Measurements from ENCODE around the gene VDAC2.
A peak's percentile ranks its signal among the peaks of the same experiment; 100 is the strongest.

VDAC2 gene

GRCh38 chr10:75231672-75232581 lies 21.3 kb downstream of the VDAC2 start:
- no peak for DNase-seq (ENCODE audit: low read depth)

- no peak for DNase-seq (ENCODE audit: low read depth)
Observed at GRCh38 chr10:75233444-75234016, 22.9 kb downstream of the VDAC2 start.

GRCh38 chr10:75234017-75234682 lies 23.6 kb downstream of the VDAC2 start:
- DNase-seq (ENCODE audit: low read depth): peak; percentile 97

GRCh38 chr10:75234683-75235374 lies 24.2 kb downstream of the VDAC2 start:
- peak; percentile 13 for DNase-seq (ENCODE audit: low read depth)

DNA sequence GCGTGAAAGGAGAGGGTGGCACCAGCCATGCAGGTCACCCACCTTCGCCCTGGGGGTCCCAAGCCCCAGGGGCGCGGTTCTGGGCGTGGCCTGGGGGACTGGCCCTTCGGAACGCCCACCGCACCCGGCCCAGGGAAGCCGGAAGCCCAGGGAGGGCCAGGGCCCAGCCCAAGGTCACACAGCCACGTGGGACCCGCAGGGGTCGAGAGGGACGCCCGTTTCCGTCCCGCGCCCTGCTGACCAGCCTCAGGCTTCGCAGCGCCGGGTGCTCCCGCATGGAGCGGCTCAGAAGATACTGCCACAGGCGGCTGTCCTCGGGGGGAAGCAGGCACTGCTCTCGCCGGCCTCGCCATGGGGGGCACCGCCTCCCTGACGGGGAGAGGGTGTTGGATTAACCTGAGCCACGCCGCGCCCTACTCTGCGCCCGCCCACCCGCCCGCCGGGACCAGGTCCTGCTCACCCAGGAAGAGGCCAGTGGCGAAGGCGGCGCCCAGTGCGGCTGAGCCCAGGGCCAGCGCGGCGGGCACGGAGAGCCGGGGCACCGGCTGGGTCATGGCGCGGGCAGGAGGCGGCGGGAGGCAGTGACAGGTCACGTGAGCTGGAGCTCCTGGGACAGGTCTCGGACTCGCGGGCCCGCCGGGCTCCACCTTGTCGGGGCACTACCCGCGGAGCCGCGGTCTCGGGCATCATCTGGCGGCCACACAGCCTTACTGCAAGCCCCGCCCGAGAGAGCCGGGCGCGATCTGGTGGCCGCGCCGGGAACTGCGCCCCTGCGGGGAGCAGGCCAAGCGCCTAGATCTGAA lies 25.0 kb downstream of the VDAC2 start, which contains the start of gene COMTD1:
Gene COMTD1, minus strand, starts transcription at position 583 of the 803 bp plus-strand sequence. Its CDS starts 29 bp downstream, at position 554.
- peak; percentile 90 for DNase-seq (ENCODE audit: low read depth)

- no peak for DNase-seq (ENCODE audit: low read depth)
Observed at GRCh38 chr10:75236178-75236825, 25.7 kb downstream of the VDAC2 start.

GRCh38 chr10:75238182-75239095 lies 27.8 kb downstream of the VDAC2 start:
- no peak for DNase-seq (ENCODE audit: low read depth)

GRCh38 chr10:75239096-75239790 lies 28.6 kb downstream of the VDAC2 start:
- no peak for DNase-seq (ENCODE audit: low read depth)

DNA sequence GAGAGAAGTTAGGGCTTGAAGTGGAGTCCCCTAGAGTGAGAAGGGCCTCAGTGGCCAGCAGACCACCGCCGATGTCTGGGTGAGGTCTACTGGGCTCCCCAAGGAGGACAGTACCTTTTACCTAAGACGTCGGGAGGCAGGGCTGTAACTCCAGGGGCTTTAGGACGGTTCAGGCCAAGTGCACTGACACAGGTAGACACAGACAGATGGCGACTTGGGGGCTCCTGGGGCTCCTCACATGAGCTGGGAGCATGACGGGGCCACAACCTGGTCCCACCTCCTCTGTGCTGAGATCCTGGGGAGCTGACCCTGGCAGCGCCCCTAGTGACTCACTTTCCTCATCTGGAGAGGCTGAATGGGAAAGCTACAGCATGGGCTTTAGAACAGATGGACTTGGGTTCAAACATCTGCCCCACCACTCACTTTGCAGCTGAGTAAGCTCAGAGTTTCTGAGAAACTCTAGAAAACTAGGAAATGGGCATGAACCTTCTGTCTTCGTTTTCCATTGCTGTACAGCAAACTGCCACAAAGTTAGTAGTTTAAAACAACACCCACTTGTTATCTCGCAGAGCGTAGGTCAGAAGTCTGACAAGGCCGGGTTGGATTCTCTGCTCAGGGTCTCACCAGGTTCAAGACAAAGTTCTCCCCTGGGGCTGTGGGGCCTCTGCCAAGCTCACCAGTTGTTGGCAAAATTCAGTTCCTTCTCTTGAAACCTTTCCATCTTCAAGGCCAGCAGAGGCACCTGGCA lies 29.9 kb downstream of the VDAC2 start:
- no peak for DNase-seq (ENCODE audit: low read depth)

DNA sequence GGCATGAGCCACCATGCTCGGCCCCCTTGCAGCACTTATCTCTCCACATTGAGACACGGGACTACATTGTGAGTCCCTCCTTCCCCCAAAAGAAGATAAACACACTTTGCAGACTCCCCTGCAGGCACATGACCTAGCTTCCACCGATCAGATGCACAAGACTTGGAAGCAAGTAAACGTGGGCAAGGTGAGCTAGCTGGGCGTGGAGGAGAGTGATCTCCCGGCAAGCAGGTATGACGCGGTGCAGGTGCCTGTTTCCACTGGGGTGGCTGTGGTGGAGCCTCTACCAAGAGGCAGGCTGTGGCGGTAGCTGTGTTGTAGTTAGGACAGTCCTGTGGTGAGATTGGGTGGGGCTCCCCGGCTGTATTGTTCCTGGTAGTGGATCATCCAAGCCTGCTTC lies 32.8 kb downstream of the VDAC2 start:
- no peak for DNase-seq (ENCODE audit: low read depth)

- no peak for DNase-seq (ENCODE audit: low read depth)
Observed at GRCh38 chr10:75244487-75245353, 34.1 kb downstream of the VDAC2 start.

- DNase-seq (ENCODE audit: low read depth): no peak
Observed at GRCh38 chr10:75245354-75246250, 35.0 kb downstream of the VDAC2 start.

DNA sequence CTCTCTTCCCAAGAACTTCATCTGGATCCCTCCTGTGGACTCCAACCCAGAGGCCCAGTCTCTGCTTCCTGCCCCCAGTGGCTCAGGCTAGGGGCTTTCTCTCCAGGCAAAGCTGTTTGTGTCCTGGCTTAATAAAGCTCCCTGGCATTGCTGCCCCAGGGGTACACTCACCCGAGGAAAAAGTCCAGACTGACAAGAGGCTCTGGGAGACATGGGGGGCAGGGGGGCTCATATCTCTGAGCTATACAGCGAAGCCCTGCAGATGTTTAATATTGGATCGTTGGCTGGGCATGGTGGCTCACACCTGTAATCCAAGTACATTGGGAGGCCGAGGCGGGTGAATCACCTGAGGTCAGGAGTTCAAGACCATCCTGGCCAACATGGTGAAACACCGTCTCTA lies 35.9 kb downstream of the VDAC2 start:
- DNase-seq (ENCODE audit: low read depth): no peak

DNA sequence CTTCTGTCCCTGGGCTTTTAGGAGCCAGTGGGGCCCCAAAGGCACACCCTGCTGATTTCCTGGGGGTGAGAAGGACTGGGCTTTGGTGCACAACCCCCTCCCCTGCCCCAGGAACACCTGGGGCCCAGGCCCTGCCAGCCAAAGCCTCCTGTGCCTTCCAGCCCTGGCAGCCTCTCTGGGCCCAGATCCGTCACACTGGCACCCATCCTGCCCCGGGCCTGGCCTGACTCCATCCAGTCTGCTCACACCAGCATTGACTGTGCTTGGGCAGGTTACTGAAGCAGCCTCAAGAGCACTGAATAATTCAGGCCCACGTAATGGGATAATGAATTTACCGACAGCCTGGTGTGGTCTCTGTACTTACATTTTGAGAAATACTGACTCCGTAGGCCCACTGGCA lies 37.2 kb downstream of the VDAC2 start:
- DNase-seq (ENCODE audit: low read depth): no peak

GRCh38 chr10:75250934-75251333 lies 40.3 kb downstream of the VDAC2 start:
- no peak for DNase-seq (ENCODE audit: low read depth)
